ENCODE results near the gene RPS6KB2. TPM values are rescaled to one million over a fixed set of nuclear protein-coding genes. Genes with fewer than 3 reads are reported as not detected.

The RPS6KB2 gene
- polyA plus RNA-seq (92.8 and 95.0 TPM in 2 replicates), polyA minus RNA-seq (24.8 and 30.4 TPM in 2 replicates)

DNA sequence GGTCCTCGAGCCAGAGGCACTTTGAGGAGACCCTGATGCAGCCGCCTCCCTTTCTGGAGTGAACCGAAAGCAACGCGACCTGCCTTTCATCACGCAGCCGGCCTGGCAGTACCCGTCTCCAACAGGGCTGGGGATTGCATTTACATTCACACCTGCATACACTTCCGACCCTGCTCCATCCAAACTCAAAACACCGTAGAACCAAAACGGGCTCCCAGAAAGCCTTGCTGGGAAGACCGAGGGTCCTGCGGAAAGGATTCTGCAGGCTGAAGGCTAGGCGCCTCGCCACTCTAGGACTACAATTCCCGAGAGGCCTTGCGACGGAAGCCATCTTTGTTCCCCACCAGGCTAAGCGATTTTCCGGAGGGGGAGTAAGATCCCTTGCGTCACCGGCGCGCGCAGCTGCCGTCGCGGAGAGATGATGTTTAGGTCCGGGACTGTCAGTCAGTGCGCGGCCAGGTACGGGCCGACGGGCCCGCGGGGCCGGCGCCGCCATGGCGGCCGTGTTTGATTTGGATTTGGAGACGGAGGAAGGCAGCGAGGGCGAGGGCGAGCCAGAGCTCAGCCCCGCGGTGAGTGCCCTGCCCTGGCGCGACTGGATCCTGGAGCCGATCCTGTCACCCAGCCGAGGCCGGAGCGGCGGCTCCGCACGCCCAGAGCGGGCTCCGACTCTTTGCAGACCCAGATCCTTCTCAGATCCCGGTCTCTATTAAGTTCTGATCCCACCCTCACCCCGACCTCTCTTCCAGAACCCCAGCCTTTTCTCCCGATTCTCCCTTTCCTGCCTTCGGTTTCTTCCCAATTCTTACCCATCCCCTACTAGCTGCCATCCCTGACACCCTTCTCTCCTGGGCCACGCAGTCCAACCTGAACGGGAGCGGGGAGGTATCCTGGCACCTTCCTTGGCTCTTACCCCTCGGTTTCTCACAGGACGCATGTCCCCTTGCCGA lies at the start of gene RPS6KB2:
TSS of gene RPS6KB2 (plus strand) at position 443 of the 950 bp plus-strand sequence. CDS start at position 495, 52 bp downstream.
- H2AFZ ChIP-seq (ENCODE audit: low read depth, low read length): peak within 1 kb of the TSS; percentile 91
- peak within 1 kb of the TSS; percentile 84 for H3K27ac ChIP-seq (ENCODE audit: low read length)
- H3K36me3 ChIP-seq (ENCODE audit: insufficient read depth, low read length): no peaks in the 10 kb centered on the region
- no peaks in the 10 kb centered on the region for H3K9me2 ChIP-seq (ENCODE audit: insufficient read depth, low read length)
- H3K4me3 ChIP-seq (ENCODE audit: low read length): peak within 1 kb of the TSS; percentile 98
- no peaks in the 10 kb centered on the region for H3F3A ChIP-seq (ENCODE audit: insufficient read depth, low read length, poor library complexity, severe bottlenecking)
- no peaks in the 10 kb centered on the region for H4K20me1 ChIP-seq (ENCODE audit: insufficient read depth)
- peaks cover 9% of the 10 kb centered on the region for H3K79me2 ChIP-seq (replicated peaks; ENCODE audit: insufficient read depth, low read length)
- TF ChIP-seq RAD21 (conservative IDR thresholded peaks at IDR 0.05) (peak; percentile 30), TAF1 (IDR thresholded peaks at IDR 0.05; ENCODE audit: low read depth) (peak; percentile 72), EP300 (conservative IDR thresholded peaks at IDR 0.05; ENCODE audit: poor library complexity, severe bottlenecking) (peak; percentile 75), SMC3 (conservative IDR thresholded peaks at IDR 0.05; ENCODE audit: poor library complexity) (no peak), POLR2AphosphoS5 (IDR thresholded peaks at IDR 0.05) (peak; percentile 92), MXI1 (conservative IDR thresholded peaks at IDR 0.05; ENCODE audit: poor library complexity, severe bottlenecking) (peak; percentile 81), EZH2 (IDR thresholded peaks at IDR 0.05; ENCODE audit: borderline replicate concordance, insufficient read depth, low read length, poor library complexity, severe bottlenecking) (no peak)
- TF ChIP-seq, protein P1, sequence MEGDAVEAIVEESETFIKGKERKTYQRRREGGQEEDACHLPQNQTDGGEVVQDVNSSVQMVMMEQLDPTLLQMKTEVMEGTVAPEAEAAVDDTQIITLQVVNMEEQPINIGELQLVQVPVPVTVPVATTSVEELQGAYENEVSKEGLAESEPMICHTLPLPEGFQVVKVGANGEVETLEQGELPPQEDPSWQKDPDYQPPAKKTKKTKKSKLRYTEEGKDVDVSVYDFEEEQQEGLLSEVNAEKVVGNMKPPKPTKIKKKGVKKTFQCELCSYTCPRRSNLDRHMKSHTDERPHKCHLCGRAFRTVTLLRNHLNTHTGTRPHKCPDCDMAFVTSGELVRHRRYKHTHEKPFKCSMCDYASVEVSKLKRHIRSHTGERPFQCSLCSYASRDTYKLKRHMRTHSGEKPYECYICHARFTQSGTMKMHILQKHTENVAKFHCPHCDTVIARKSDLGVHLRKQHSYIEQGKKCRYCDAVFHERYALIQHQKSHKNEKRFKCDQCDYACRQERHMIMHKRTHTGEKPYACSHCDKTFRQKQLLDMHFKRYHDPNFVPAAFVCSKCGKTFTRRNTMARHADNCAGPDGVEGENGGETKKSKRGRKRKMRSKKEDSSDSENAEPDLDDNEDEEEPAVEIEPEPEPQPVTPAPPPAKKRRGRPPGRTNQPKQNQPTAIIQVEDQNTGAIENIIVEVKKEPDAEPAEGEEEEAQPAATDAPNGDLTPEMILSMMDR (IDR thresholded peaks at IDR 0.05; ENCODE audit: poor library complexity, severe bottlenecking): no peak
- TF ChIP-seq, protein P2, sequence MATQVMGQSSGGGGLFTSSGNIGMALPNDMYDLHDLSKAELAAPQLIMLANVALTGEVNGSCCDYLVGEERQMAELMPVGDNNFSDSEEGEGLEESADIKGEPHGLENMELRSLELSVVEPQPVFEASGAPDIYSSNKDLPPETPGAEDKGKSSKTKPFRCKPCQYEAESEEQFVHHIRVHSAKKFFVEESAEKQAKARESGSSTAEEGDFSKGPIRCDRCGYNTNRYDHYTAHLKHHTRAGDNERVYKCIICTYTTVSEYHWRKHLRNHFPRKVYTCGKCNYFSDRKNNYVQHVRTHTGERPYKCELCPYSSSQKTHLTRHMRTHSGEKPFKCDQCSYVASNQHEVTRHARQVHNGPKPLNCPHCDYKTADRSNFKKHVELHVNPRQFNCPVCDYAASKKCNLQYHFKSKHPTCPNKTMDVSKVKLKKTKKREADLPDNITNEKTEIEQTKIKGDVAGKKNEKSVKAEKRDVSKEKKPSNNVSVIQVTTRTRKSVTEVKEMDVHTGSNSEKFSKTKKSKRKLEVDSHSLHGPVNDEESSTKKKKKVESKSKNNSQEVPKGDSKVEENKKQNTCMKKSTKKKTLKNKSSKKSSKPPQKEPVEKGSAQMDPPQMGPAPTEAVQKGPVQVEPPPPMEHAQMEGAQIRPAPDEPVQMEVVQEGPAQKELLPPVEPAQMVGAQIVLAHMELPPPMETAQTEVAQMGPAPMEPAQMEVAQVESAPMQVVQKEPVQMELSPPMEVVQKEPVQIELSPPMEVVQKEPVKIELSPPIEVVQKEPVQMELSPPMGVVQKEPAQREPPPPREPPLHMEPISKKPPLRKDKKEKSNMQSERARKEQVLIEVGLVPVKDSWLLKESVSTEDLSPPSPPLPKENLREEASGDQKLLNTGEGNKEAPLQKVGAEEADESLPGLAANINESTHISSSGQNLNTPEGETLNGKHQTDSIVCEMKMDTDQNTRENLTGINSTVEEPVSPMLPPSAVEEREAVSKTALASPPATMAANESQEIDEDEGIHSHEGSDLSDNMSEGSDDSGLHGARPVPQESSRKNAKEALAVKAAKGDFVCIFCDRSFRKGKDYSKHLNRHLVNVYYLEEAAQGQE (IDR thresholded peaks at IDR 0.05; ENCODE audit: borderline replicate concordance): peak; percentile 60
- no peaks in the 10 kb centered on the region for H3K27me3 ChIP-seq (ENCODE audit: insufficient read depth, low read depth, low read length)
- peak within 1 kb of the TSS; percentile 100 for H3K4me2 ChIP-seq (ENCODE audit: low read length)
- H3K9ac ChIP-seq (ENCODE audit: low read length): peak within 1 kb of the TSS; percentile 97
- no peaks in the 10 kb centered on the region for H3K9me3 ChIP-seq (ENCODE audit: low read length)

DNA sequence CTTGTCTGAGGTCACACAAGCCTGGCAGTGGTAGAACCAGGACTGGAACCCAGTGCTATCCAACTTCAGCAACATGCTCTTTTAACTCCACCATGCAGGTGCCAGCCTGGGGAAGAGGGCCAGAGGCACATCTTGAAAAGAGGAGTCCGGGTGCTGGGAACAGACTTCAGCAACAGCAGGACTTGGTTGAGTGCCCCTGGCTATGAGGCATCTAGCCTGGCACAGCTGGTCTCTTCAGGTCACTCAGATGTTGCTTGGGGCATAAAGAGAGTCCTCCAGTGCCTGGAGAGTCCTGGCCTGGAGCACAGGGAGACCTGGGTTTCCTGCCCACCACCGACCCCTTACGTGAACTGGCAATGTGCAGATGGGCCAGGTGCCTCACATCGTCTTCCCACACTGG lies 49.8 kb upstream of the RPS6KB2 start:
- Histone ChIP-seq H3K27me3 (ENCODE audit: insufficient read depth, low read depth, low read length) (peaks cover 27% of the 10 kb centered on the region), H2AFZ (ENCODE audit: low read depth, low read length) (no peak overlapping the region), H4K20me1 (ENCODE audit: insufficient read depth) (no peaks in the 10 kb centered on the region), H3K79me2 (replicated peaks; ENCODE audit: insufficient read depth, low read length) (no peaks in the 10 kb centered on the region), H3F3A (ENCODE audit: insufficient read depth, low read length, poor library complexity, severe bottlenecking) (no peaks in the 10 kb centered on the region), H3K9me3 (ENCODE audit: low read length) (no peaks in the 10 kb centered on the region), H3K9ac (ENCODE audit: low read length) (no peak overlapping the region), H3K9me2 (ENCODE audit: insufficient read depth, low read length) (no peaks in the 10 kb centered on the region), H3K36me3 (ENCODE audit: insufficient read depth, low read length) (no peaks in the 10 kb centered on the region), H3K4me3 (ENCODE audit: low read length) (no peak overlapping the region), H3K4me2 (ENCODE audit: low read length) (no peak overlapping the region), H3K27ac (ENCODE audit: low read length) (no peak overlapping the region)
- no peak for TF ChIP-seq MXI1 (conservative IDR thresholded peaks at IDR 0.05; ENCODE audit: poor library complexity, severe bottlenecking)
- TF ChIP-seq, protein P2 (IDR thresholded peaks at IDR 0.05; ENCODE audit: borderline replicate concordance): no peak
- TF ChIP-seq TAF1 (IDR thresholded peaks at IDR 0.05; ENCODE audit: low read depth): no peak
- TF ChIP-seq, protein P1 (IDR thresholded peaks at IDR 0.05; ENCODE audit: poor library complexity, severe bottlenecking): no peak
- no peak for TF ChIP-seq EP300 (conservative IDR thresholded peaks at IDR 0.05; ENCODE audit: poor library complexity, severe bottlenecking)
- no peak for TF ChIP-seq EZH2 (IDR thresholded peaks at IDR 0.05; ENCODE audit: borderline replicate concordance, insufficient read depth, low read length, poor library complexity, severe bottlenecking)
- no peak for TF ChIP-seq SMC3 (conservative IDR thresholded peaks at IDR 0.05; ENCODE audit: poor library complexity)
- TF ChIP-seq RAD21 (conservative IDR thresholded peaks at IDR 0.05): no peak
- TF ChIP-seq POLR2AphosphoS5 (IDR thresholded peaks at IDR 0.05): no peak
